GM10266 (cell line): ENCODE results near the gene RAB5A.
A peak's percentile ranks its signal among the peaks of the same experiment; 100 is the strongest.
"Not testable (repeated sequence)": the region's sequence is repeated elsewhere in the genome, so short reads cannot be mapped to it uniquely, and the experiment has no call there.

Experiments used
- DNase-seq: peaks from one replicate; pipeline ENCODE4 v3.0.0; 2012; ENCODE audit errors: extremely low spot score
- TF ChIP-seq, protein P1 (sequence below): IDR thresholded peaks from 2 replicates; pipeline ENCODE4 v1.5.1; 2012; ENCODE audit warnings: mild to moderate bottlenecking, low read depth; ENCODE audit not compliant: control insufficient read depth, insufficient read depth; ENCODE audit errors: missing control alignments

RAB5A gene, protein sequence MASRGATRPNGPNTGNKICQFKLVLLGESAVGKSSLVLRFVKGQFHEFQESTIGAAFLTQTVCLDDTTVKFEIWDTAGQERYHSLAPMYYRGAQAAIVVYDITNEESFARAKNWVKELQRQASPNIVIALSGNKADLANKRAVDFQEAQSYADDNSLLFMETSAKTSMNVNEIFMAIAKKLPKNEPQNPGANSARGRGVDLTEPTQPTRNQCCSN

DNA sequence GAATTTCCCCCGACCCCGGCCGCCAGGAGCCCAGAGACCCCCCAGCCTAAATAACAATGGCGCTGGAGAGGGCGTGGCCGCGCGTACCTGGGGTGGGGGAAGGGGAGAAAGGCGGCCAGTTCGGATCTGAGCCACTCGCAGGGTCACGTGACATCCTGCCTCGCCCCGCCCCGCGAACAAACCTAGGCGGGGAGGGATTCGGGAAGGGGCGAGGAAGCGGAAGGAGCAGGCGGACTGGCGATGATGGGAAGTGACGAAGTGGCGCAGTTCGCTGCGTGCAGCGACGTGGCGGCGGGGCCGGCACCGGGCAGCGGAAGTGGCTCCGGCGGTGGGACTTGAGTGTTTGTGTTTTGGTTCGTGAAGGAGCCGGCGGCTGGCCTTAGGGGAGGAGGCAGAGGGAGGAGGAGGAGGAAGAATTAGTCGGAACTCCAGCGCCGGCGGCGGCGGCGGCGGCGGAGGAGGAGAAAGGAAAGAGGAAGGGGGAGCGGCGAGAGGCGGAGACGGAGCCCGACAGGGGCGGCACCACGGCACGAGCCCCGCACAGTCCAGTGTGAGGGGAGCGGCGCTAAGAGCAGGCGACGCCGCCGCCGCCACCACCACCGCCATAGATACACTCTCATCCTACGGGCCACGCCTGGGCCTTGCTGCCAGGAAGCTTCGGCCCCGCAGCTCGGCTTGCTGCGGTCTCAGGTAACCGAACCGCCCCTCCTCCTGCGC is at the start of gene RAB5A:
Gene RAB5A (plus strand): TSS at position 266 of the 717 bp plus-strand sequence. CDS start 3,802 bp downstream, outside the sequence.
- DNase-seq, result peak; percentile 94
- TF ChIP-seq, protein P1, sequence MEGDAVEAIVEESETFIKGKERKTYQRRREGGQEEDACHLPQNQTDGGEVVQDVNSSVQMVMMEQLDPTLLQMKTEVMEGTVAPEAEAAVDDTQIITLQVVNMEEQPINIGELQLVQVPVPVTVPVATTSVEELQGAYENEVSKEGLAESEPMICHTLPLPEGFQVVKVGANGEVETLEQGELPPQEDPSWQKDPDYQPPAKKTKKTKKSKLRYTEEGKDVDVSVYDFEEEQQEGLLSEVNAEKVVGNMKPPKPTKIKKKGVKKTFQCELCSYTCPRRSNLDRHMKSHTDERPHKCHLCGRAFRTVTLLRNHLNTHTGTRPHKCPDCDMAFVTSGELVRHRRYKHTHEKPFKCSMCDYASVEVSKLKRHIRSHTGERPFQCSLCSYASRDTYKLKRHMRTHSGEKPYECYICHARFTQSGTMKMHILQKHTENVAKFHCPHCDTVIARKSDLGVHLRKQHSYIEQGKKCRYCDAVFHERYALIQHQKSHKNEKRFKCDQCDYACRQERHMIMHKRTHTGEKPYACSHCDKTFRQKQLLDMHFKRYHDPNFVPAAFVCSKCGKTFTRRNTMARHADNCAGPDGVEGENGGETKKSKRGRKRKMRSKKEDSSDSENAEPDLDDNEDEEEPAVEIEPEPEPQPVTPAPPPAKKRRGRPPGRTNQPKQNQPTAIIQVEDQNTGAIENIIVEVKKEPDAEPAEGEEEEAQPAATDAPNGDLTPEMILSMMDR, result no peak

DNA sequence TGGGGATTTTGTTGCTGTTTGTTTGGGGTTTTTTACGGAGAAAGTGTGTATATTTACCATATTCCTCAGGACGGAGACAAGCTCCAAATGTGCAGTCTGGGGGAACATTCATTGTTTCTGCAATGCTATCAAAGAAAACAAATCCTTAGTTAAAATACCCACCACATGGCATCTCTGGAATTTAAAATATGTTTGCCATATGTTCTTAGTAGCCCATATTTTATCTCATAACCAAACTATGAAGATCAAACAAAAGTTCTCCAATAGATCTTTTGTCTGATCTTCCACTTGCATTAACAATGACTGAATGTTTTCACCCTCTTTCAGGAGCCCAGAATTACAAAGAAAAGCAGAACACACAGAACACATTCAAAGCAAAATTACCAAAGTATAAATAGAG is 48.2 kb upstream of the RAB5A start:
- TF ChIP-seq, protein P1, result no peak
- no peak for DNase-seq

DNA sequence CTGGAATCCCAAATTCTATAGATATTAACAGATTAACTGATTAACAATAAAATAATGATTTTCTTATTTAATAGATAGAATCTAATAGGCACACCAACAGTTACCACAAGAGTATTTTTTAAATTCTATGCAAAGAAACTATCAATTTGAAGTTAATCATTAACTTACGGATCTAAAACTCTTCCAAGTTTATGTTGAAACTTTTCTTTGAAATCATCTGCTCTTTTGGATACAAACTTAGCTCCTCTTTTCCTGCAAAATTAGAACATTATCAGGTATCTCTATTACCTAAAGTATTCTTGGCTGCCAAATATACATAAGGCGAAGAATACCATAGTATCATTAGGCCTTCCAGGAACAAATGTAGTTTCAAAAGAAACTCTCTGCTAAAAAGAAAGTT is 47.6 kb upstream of the RAB5A start:
- TF ChIP-seq, protein P1, result no peak

DNA sequence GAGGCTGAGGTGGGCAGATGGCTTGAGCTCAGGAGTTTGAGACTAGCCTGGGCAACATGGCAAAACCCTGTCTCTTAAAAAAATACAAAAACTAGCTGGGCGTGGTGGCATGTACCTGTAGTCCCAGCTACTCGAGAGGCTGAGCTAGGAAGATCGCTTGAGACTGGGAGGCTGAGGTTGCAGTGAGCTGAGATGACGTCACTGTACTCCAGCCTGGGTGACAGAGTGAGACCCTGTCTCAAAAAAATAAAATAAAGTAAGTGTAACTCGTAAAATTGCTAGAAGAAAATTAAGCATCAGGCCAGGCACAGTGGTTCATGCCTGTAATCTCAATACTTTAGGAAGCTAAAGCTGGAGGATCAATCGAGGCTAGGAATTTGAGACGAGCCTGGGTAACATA is 47.1 kb upstream of the RAB5A start:
- not testable (repeated sequence) for DNase-seq

More for the DNA sequence above, 47.6 kb upstream of the RAB5A start:
- no peak for DNase-seq

DNA sequence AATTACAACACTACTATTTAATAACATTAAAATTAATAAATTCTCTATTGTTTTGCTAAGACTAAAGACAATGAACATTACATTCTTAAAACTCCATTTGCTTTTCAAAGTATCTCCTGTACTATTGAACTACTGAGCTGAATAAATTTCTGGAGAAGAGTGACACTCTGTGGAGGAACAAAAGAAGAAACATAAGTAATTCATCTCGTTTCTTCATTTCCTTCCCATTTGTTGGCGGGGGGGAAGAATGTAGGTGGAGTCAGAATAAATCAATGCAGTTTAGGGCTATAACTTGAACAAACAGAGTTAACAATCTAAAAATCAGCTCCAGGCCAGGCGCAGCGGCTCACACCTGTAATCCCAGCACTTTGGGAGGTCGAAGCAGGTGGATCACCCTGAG is 45.6 kb upstream of the RAB5A start:
- DNase-seq, result no peak
- TF ChIP-seq, protein P1, result no peak

DNA sequence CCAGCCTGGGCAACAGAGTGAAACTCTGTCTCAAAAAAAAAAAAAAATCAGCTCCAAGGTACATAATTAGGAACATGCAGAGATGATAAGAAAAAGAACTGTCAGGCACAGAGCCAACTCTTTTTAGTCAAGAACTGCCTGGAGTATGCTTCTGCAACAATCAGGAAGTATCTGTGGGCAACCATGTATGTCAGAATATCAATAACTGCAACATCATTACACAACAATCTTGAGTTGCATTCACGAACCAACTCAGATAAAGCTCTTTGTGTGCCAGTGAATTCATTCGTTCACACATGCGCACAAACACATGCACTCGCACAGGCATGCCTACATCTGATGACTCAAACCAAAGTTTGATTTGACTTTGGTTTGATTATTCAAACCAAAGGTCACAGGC is 45.0 kb upstream of the RAB5A start:
- DNase-seq, result no peak
- TF ChIP-seq, protein P1, result no peak

DNA sequence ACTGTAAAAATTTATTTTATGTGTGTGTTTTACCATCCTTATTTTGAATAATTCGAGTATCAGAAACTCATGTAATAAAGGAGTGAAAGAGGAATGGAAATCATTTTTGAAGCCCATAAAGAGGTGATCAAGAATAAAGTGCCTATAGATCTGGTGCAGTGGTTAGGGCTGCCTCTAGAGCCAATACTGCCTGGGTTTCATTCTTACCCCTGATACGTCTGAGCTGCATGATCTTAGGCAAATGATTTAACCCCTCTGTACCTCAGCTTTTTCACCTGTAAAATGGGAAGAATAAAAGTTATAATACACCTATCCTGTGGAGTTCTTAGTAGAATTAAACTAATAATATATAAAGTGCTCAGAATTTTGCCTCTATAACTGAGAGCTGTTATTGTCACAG is 43.2 kb upstream of the RAB5A start:
- TF ChIP-seq, protein P1, result no peak

More for the DNA sequence above, 43.2 kb upstream of the RAB5A start:
- no peak for DNase-seq
